ENCODE measurements around the gene TOM1.
A peak's percentile ranks its signal among the peaks of the same experiment; 100 is the strongest.

Gene TOM1

DNA sequence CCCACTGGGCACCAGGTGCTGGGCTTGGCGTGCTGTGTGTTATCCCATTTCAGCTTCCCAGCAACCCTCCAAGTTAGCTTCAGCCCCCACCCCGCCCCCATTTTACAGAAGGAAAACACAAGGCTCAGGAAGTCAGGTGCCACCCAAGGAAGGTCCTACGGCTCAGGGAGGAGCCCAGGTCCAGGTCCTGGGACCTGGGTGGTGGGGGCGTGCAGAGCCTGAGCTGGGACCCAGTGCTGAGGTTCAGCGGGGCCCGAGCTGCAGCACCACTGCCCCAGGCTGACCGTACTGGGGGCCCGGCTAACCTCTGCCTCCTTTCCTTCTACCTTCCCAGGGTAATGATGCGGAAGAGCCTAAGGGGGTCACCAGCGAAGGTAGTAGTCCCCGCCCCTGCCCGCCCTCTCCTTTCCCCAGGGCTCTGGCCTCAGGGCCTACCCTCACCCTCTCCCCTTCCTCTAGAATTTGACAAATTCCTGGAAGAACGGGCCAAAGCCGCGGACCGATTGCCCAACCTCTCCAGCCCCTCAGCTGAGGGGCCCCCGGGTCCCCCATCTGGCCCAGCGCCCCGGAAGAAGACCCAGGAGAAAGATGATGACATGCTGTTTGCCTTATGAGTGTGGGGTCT is 47.0 kb downstream of the TOM1 start:
- no peak overlapping the region for H3K4me3 ChIP-seq (ENCODE audit: low read depth, low read length)

DNA sequence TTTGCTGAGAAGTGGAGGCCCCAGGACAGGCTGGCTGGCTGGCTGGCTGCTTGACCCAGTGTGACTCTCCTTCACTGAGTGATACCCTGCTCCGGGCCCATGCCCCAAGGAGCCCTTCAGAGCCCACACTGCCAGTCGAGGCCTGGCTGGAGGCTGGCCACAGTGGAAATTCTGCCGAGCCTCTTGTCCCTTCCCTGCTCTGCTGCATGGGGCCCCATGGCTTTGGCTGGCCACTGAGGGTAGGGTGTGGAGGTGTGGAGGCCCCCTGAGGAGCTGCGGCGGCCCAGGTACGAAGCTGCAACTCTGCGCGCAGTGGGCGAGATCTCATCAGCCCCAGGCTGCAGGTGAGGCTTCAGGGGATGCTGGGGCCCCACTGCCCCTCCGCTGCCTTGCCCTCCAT is 47.8 kb downstream of the TOM1 start:
- no peaks in the 10 kb centered on the region for H3K36me3 ChIP-seq (ENCODE audit: insufficient read depth, low read length)
- H3K79me2 ChIP-seq (ENCODE audit: control insufficient read depth, insufficient read depth, low read length, unreplicated experiment): no peaks in the 10 kb centered on the region
- H2AFZ ChIP-seq (ENCODE audit: low read length, unreplicated experiment): no peak overlapping the region
- H3K27ac ChIP-seq (ENCODE audit: low read depth, low read length): no peak overlapping the region
- H3K4me3 ChIP-seq (ENCODE audit: low read depth, low read length): no peak overlapping the region
- no peaks in the 10 kb centered on the region for H3K27me3 ChIP-seq (ENCODE audit: insufficient read depth, low read length)
- H3K4me1 ChIP-seq (ENCODE audit: control insufficient read depth, insufficient read depth, low read length, unreplicated experiment): peaks cover 4% of the 10 kb centered on the region

More for the DNA sequence above, 47.0 kb downstream of the TOM1 start:
- Histone ChIP-seq H3K27me3 (ENCODE audit: insufficient read depth, low read length) (no peaks in the 10 kb centered on the region), H3K79me2 (ENCODE audit: control insufficient read depth, insufficient read depth, low read length, unreplicated experiment) (no peaks in the 10 kb centered on the region), H3K36me3 (ENCODE audit: insufficient read depth, low read length) (no peaks in the 10 kb centered on the region), H3K27ac (ENCODE audit: low read depth, low read length) (no peak overlapping the region), H2AFZ (ENCODE audit: low read length, unreplicated experiment) (no peak overlapping the region), H3K4me1 (ENCODE audit: control insufficient read depth, insufficient read depth, low read length, unreplicated experiment) (peaks cover 4% of the 10 kb centered on the region)

DNA sequence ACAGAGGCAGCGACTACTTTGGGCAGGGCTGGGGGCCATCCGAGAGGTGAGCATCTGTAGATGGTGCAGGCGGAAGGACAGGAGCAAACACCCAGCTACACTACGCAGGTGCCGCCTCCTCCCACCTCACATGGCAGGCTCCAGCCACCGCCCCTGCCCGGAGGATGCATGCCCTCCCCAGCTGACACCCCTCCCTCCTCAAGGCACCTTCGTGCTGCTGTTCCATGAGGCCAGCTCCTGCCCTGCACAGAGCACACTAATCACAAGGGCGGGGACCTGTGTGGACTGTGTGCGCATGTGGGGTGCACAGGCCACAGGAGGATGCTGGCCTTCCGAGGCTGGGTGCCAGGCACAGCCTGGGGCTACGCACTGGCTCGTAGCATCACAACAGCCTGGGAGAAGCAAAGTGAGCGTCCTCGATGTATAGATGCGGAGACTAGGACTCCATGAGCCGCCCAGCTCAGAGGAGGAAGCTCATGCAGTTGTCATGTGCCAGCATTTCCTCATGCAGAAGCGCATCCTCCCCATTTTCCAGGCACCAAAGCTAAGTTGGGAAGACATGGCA is 48.4 kb downstream of the TOM1 start:
- Histone ChIP-seq H3K4me3 (ENCODE audit: low read depth, low read length) (no peak overlapping the region), H3K36me3 (ENCODE audit: insufficient read depth, low read length) (no peaks in the 10 kb centered on the region), H2AFZ (ENCODE audit: low read length, unreplicated experiment) (no peak overlapping the region), H3K27me3 (ENCODE audit: insufficient read depth, low read length) (no peaks in the 10 kb centered on the region), H3K79me2 (ENCODE audit: control insufficient read depth, insufficient read depth, low read length, unreplicated experiment) (no peaks in the 10 kb centered on the region), H3K27ac (ENCODE audit: low read depth, low read length) (no peak overlapping the region), H3K4me1 (ENCODE audit: control insufficient read depth, insufficient read depth, low read length, unreplicated experiment) (peaks cover 4% of the 10 kb centered on the region)

DNA sequence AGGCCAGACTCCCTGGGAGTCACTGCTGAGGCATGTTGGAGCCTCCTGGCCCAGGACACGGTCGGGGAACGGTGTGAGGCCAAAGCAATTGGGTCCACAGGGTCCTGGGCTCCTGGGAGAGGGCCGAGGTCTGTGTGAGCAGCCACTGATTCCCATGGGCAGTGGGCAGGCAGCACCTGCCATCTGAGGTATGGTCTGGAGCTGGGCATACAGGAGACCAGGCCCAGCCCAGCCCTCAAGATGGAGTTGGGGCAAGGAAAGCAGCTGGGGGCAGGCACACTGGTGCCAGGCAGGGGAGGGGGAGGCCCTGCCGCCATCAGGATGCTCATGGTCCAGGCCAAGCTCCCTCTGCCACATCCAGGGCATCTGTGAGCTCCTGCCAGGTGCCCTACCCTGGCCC is 49.0 kb downstream of the TOM1 start:
- Histone ChIP-seq H2AFZ (ENCODE audit: low read length, unreplicated experiment) (no peak overlapping the region), H3K4me3 (ENCODE audit: low read depth, low read length) (no peak overlapping the region), H3K36me3 (ENCODE audit: insufficient read depth, low read length) (no peaks in the 10 kb centered on the region), H3K4me1 (ENCODE audit: control insufficient read depth, insufficient read depth, low read length, unreplicated experiment) (peaks cover 4% of the 10 kb centered on the region), H3K79me2 (ENCODE audit: control insufficient read depth, insufficient read depth, low read length, unreplicated experiment) (no peaks in the 10 kb centered on the region), H3K27me3 (ENCODE audit: insufficient read depth, low read length) (no peaks in the 10 kb centered on the region), H3K27ac (ENCODE audit: low read depth, low read length) (no peak overlapping the region)

DNA sequence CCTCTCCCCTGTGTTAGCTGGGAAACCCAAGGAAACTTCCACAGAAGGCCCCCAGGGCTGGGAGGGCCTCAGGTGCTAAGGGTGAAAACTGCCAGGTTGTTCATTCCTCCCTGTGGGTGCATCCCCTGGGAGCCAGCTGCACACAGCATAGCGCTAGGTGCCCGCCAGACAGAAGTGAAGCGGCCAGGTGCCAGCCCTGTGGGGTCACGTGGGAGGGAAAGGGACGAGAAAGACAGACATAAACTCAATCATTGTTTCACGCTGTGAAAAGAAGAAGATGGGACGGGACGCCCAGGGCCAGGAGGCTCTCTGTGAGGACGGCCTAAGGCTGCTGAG is 49.6 kb downstream of the TOM1 start:
- Histone ChIP-seq H3K27me3 (ENCODE audit: insufficient read depth, low read length) (no peaks in the 10 kb centered on the region), H3K36me3 (ENCODE audit: insufficient read depth, low read length) (no peaks in the 10 kb centered on the region), H3K4me3 (ENCODE audit: low read depth, low read length) (no peak overlapping the region), H2AFZ (ENCODE audit: low read length, unreplicated experiment) (no peak overlapping the region), H3K79me2 (ENCODE audit: control insufficient read depth, insufficient read depth, low read length, unreplicated experiment) (no peaks in the 10 kb centered on the region), H3K27ac (ENCODE audit: low read depth, low read length) (no peak overlapping the region), H3K4me1 (ENCODE audit: control insufficient read depth, insufficient read depth, low read length, unreplicated experiment) (peaks cover 4% of the 10 kb centered on the region)

DNA sequence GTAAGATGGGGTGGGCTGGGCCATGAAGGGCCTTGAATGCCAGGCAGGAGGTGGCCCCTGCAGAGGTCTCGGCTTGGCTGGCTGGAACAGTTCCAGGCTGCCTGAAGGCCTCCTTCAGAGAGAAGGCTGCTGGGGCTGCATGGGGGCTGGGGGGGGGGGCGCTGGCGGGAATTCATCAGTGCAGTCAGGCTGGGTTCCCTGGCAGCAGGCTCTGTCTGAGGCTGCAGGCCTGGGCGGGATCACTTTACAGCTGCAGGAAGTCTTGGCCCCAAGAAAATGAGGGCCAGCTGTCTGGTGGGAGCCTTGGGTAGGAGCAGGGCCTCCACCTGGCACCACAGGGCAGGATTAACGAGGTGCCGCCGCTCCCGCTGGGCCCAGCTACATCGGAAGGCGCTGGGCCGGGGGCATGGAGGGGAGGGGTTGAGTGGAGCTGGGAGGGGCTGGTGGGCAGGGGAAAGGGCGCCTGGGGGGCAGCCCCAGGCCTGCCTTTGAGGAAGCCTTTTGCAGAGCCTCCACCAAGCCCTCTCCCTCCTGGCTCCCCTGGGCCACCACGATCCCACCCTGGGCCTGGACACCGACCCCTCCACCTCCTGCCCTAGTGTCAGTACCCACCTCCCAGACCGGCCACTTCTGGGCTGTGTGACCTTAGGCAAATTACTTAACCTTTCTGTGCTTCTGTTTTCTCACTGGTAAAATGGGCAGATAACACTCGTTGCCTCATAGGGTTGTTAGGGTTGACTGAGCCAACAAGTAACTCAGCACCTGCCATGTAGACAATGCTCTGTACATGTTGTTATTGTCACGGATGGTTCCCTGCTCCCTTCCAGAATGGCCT is 50.2 kb downstream of the TOM1 start:
- Histone ChIP-seq H3K4me1 (ENCODE audit: control insufficient read depth, insufficient read depth, low read length, unreplicated experiment) (peaks cover 4% of the 10 kb centered on the region), H3K36me3 (ENCODE audit: insufficient read depth, low read length) (no peaks in the 10 kb centered on the region), H2AFZ (ENCODE audit: low read length, unreplicated experiment) (no peak overlapping the region), H3K4me3 (ENCODE audit: low read depth, low read length) (no peak overlapping the region), H3K27ac (ENCODE audit: low read depth, low read length) (no peak overlapping the region), H3K79me2 (ENCODE audit: control insufficient read depth, insufficient read depth, low read length, unreplicated experiment) (no peaks in the 10 kb centered on the region), H3K27me3 (ENCODE audit: insufficient read depth, low read length) (no peaks in the 10 kb centered on the region)

DNA sequence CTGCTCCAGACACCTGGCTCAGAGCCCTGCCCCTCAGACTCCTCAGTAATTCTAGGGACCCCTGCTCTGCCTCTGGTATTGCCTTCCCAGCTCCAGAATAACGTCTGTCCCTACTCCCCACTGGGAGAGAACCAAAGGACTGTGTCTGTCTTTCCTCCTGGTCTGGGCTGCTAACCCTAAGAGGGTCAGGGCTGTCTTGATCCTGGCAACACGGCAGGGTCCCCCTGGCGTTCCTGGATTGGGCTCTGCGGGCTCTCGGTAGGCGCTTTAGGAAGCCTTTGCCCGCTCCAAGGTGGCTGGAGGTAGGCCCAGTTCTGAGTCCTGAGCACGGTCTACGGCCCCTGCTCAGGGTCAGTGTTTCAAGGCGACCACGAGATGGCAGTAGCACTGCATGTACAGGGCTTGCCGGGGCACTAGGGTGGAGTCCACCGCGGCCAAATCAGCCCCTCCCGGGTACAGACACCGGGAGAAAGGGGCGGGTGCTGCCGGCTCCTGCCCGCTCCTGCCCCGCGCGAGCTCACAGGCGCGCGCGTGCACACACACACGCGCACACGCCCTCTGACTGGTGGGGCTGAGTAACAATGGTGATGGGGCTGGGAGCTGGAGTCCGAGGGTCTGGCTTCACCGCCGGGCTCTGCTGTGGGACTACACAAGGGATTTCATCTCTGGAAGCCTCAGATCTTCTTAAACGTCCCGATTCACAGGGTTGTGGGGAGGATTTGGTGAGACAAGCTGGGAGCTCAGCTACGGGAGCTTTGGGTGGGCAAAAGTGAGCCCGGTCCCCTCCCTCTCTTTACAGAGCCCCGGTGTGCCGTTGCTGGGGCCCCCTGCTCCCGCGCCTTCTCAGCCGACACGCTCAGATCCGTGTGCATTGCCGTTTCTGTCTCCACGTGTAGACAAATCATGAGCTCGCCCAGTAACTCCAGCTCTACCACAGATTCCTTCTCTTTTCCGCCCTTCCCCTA is 51.1 kb downstream of the TOM1 start:
- Histone ChIP-seq H3K36me3 (ENCODE audit: insufficient read depth, low read length) (no peaks in the 10 kb centered on the region), H3K4me3 (ENCODE audit: low read depth, low read length) (peak overlapping the region; percentile 75), H3K4me1 (ENCODE audit: control insufficient read depth, insufficient read depth, low read length, unreplicated experiment) (peaks cover 4% of the 10 kb centered on the region), H3K27ac (ENCODE audit: low read depth, low read length) (peak overlapping the region; percentile 54), H3K27me3 (ENCODE audit: insufficient read depth, low read length) (no peaks in the 10 kb centered on the region), H3K79me2 (ENCODE audit: control insufficient read depth, insufficient read depth, low read length, unreplicated experiment) (no peaks in the 10 kb centered on the region), H2AFZ (ENCODE audit: low read length, unreplicated experiment) (peak overlapping the region; percentile 21)

DNA sequence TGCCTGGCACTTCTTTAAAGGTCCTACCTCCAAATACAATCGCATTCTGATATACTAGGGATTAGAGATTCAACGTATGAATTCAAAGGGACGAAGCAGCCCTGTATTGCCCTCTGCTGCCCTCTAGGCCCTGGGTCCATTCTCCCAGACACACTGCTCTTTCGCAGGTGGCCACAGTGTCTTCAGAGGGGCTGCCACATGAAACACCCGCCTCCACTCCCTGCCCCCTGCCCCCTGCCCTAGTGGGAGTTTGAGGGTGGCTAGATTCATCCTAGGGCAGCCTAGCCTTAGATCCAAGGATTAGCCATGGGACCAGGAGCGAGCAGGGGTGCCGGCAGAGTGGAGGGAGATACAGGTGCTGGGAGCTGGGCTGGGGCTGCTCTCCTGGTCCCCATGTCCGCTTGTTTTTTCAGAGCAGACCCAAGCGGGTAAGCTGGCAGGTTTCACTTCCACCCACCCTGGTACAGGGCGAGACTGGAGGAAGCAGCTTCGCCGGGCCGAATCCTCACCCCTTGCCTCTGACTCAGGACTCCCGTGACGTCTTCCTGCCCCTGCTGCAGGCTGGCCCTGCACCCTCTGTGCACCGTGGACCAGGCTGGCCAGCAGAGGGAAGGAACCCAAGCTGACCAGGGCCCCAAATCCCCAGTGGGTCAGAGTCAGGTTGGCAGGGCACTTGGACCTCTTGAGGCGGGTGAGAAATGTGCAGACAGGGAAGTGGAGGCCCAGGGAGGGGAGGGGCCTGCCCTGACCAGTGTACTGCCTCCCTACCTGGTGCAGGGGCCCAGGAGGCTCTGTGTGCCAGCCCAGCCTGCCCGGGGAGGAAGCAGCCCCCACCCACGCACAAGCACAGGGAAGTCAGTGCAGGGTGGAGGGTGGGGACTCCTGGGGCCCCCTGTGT is 52.8 kb downstream of the TOM1 start:
- Histone ChIP-seq H3K4me1 (ENCODE audit: control insufficient read depth, insufficient read depth, low read length, unreplicated experiment) (peaks cover 4% of the 10 kb centered on the region), H3K27ac (ENCODE audit: low read depth, low read length) (no peak overlapping the region), H3K36me3 (ENCODE audit: insufficient read depth, low read length) (no peaks in the 10 kb centered on the region), H3K79me2 (ENCODE audit: control insufficient read depth, insufficient read depth, low read length, unreplicated experiment) (no peaks in the 10 kb centered on the region), H3K4me3 (ENCODE audit: low read depth, low read length) (no peak overlapping the region), H3K27me3 (ENCODE audit: insufficient read depth, low read length) (no peaks in the 10 kb centered on the region), H2AFZ (ENCODE audit: low read length, unreplicated experiment) (no peak overlapping the region)

DNA sequence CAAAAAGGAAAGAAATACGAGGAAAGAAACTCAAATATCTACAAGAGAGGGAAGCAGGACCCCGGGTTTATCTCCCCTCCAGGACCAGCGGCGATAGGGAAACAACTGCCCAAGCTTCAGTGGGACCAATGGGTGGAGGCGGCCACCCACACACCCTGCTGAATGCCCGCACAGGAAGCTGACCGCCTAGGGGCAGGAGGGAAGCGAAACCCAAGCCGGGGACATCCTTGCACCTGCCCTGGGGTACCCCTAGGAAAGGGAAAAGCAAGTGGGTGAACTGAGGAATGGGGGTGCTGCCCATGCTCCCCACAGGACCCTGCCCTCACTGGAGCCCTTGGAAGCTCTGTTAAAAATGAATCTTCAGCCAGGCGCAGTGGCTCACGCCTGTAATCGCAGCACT is 53.6 kb downstream of the TOM1 start:
- Histone ChIP-seq H3K4me3 (ENCODE audit: low read depth, low read length) (no peak overlapping the region), H3K27me3 (ENCODE audit: insufficient read depth, low read length) (no peaks in the 10 kb centered on the region), H3K4me1 (ENCODE audit: control insufficient read depth, insufficient read depth, low read length, unreplicated experiment) (peaks cover 4% of the 10 kb centered on the region), H3K79me2 (ENCODE audit: control insufficient read depth, insufficient read depth, low read length, unreplicated experiment) (no peaks in the 10 kb centered on the region), H2AFZ (ENCODE audit: low read length, unreplicated experiment) (no peak overlapping the region), H3K27ac (ENCODE audit: low read depth, low read length) (no peak overlapping the region), H3K36me3 (ENCODE audit: insufficient read depth, low read length) (no peaks in the 10 kb centered on the region)

DNA sequence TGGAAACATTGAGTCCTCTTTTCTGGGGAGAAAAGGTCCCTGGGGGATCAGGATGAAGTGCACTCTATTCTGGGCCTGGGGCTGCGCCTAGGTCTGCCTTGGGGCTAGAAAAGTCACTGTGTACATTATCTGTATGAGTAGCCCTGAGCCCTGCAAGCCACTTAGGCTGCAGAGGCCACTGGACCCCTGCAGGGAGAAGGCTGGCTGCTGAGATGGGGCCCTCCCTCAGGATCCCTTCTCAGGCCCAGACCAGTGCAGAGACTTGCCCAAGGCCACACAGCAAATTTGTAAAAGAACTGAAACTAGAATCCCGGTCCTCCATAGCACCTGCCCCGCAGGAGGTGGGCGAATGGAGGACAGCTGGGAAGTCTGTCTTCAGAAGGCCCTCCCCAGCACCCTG is 54.4 kb downstream of the TOM1 start:
- H3K27me3 ChIP-seq (ENCODE audit: insufficient read depth, low read length): no peaks in the 10 kb centered on the region
- H2AFZ ChIP-seq (ENCODE audit: low read length, unreplicated experiment): no peak overlapping the region
- H3K27ac ChIP-seq (ENCODE audit: low read depth, low read length): no peak overlapping the region
- H3K79me2 ChIP-seq (ENCODE audit: control insufficient read depth, insufficient read depth, low read length, unreplicated experiment): no peaks in the 10 kb centered on the region
- H3K36me3 ChIP-seq (ENCODE audit: insufficient read depth, low read length): no peaks in the 10 kb centered on the region
- no peak overlapping the region for H3K4me3 ChIP-seq (ENCODE audit: low read depth, low read length)
- H3K4me1 ChIP-seq (ENCODE audit: control insufficient read depth, insufficient read depth, low read length, unreplicated experiment): peaks cover 4% of the 10 kb centered on the region
